Naive thymus-derived CD4-positive, alpha-beta T cell (primary cell): Measurements from ENCODE around the gene DNAAF8. TPM values are rescaled to one million over a fixed set of nuclear protein-coding genes. Genes with fewer than 3 reads are reported as not detected.

Experiments
- ATAC-seq: fragments of 150-1000 bp; cut with Tn5 transposase; 2 replicates; pipeline ENCODE4 v1.10.0; 2021; ENCODE audit warnings: mild to moderate bottlenecking, moderate library complexity
- CTCF ChIA-PET: fragments of 350-600 bp; sonication (Branson Sonifier 250); formaldehyde crosslinking; loops from one replicate; lab custom pipeline; 2021; ENCODE audit warnings: antibody characterized with exemption; lab: Charles Lee
- POLR2A ChIA-PET: fragments of 350-600 bp; sonication (Branson Sonifier 250); formaldehyde crosslinking; loops from one replicate; lab custom pipeline; 2021; ENCODE audit warnings: antibody characterized with exemption, inconsistent platforms; lab: Charles Lee
- DNase-seq, 9 donors: peaks; one replicate each; pipeline versions ENCODE4 v3.0.0 to v3.0.0-alpha.2; 2020 to 2022; ENCODE audit warnings: mixed read lengths in 1 of 9
- H3K27ac ChIP-seq: one replicate; pipeline ENCODE4 v1.7.0; 2013; ENCODE audit warnings: mild to moderate bottlenecking, low read depth, low read length, moderate library complexity
- H3K27me3 ChIP-seq, 2 donors: one replicate each; pipeline ENCODE4 v1.7.0; 2013; ENCODE audit warnings: low read length in 2 of 2, mild to moderate bottlenecking in 2 of 2, moderate library complexity in 2 of 2; ENCODE audit not compliant: control insufficient read depth in 2 of 2, insufficient read depth in 2 of 2
- H3K36me3 ChIP-seq, 3 experiments: 1 replicate in 2 of 3; 2 replicates in 1 of 3; pipeline ENCODE4 v1.7.0; 2013; ENCODE audit warnings: low read length in 3 of 3, mild to moderate bottlenecking in 3 of 3, moderate library complexity in 1 of 3; ENCODE audit not compliant: insufficient read depth in 3 of 3, control insufficient read depth in 2 of 3
- H3K4me1 ChIP-seq, 2 donors: one replicate each; pipeline ENCODE4 v1.7.0; 2013; ENCODE audit warnings: low read length in 2 of 2, mild to moderate bottlenecking in 2 of 2, moderate library complexity in 1 of 2; ENCODE audit not compliant: control insufficient read depth in 2 of 2, insufficient read depth in 2 of 2
- H3K4me3 ChIP-seq: 2 replicates; pipeline ENCODE4 v1.7.0; 2013; ENCODE audit warnings: mild to moderate bottlenecking, low read length
- H3K9me3 ChIP-seq, 3 experiments: 1 replicate in 2 of 3; 2 replicates in 1 of 3; pipeline ENCODE4 v1.7.0; 2013; ENCODE audit warnings: low read length in 3 of 3; ENCODE audit not compliant: control insufficient read depth in 2 of 3
- H3K27ac Mint-ChIP-seq, 9 donors: one replicate each; pipeline ENCODE4 v1.8.0; 2020 to 2022; ENCODE audit warnings: mixed read lengths in 9 of 9, mild to moderate bottlenecking in 8 of 9, moderate library complexity in 5 of 9, inconsistent platforms in 2 of 9
- H3K27me3 Mint-ChIP-seq, 5 donors: one replicate each; pipeline ENCODE4 v1.8.0; 2021 to 2022; ENCODE audit warnings: mixed read lengths in 5 of 5, mild to moderate bottlenecking in 1 of 5
- H3K36me3 Mint-ChIP-seq, 5 donors: one replicate each; pipeline ENCODE4 v1.8.0; 2020 to 2022; ENCODE audit warnings: mixed read lengths in 5 of 5, mild to moderate bottlenecking in 3 of 5, inconsistent platforms in 1 of 5
- H3K4me1 Mint-ChIP-seq, 7 donors: one replicate each; pipeline ENCODE4 v1.8.0; 2020 to 2022; ENCODE audit warnings: mixed read lengths in 7 of 7, mild to moderate bottlenecking in 3 of 7, inconsistent platforms in 1 of 7
- H3K4me3 Mint-ChIP-seq, 10 donors: one replicate each; pipeline ENCODE4 v1.8.0; 2020 to 2022; ENCODE audit warnings: mild to moderate bottlenecking in 10 of 10, mixed read lengths in 10 of 10, moderate library complexity in 6 of 10, inconsistent platforms in 2 of 10
- H3K9me3 Mint-ChIP-seq, 11 donors: one replicate each; pipeline ENCODE4 v1.8.0; 2020 to 2022; ENCODE audit warnings: mixed read lengths in 11 of 11, mild to moderate bottlenecking in 4 of 11, inconsistent platforms in 1 of 11, moderate library complexity in 1 of 11
- intact Hi-C, 2 donors: fragments of 100-400 bp; cut with micrococcal nuclease; formaldehyde crosslinking; loops; one replicate each; pipeline ENCODE4 v1.15.1; 2023
- polyA plus RNA-seq, 2 donors: library from polyadenylated mRNA; unstranded; fragments of 300-500 nt; fragmentation: Illumina TruSeq; gene quantifications; one replicate each; pipeline ENCODE4 v1.2.3, GENCODE V29; 2021
- total RNA-seq, 6 experiments: library from RNA in 5 of 6; stranded (reverse) in 5 of 6; gene quantifications; 1 replicate in 5 of 6; 2 replicates in 1 of 6; pipeline ENCODE4 v1.2.3 and lab custom pipeline; 2021 to 2026

The DNAAF8 gene
- total and polyA plus RNA-seq, 7 experiments from 2014 or later: 0.11 to 0.57 (median 0.29) TPM; not detected in 1

GRCh38 chr16:4749700-4750257 lies 15.4 kb downstream of the DNAAF8 start:
- Mint-ChIP-seq H3K36me3 (peaks cover 0 to 9% (median 0%) of the 10 kb centered on the region in 5 donors), H3K27ac (peak overlapping the region in 1 of 9 donors; percentile 84), H3K27me3 (no peaks in the 10 kb centered on the region), H3K4me1 (peaks cover 5 to 36% (median 18%) of the 10 kb centered on the region in 7 donors), H3K9me3 (no peaks in the 10 kb centered on the region), H3K4me3 (no peak overlapping the region)
- no peak for ATAC-seq
- Histone ChIP-seq H3K4me3 (no peak overlapping the region), H3K4me1 (peaks cover 0 to 15% of the 10 kb centered on the region in 2 donors), H3K27me3 (no peaks in the 10 kb centered on the region), H3K9me3 (no peaks in the 10 kb centered on the region), H3K27ac (no peak overlapping the region), H3K36me3 (peaks cover 0 to 38% (median 2%) of the 10 kb centered on the region in 3 experiments)
- POLR2A ChIA-PET: interaction anchor here (0.6 kb wide), 1 partner anchor 16 kb away, joined by 3 read pairs; the partner anchor contains the start of gene ANKS3
- DNase-seq: no peak
- intact Hi-C loops: no loop called here
- CTCF ChIA-PET: no interaction called here

- POLR2A ChIA-PET: no interaction called here
- intact Hi-C loops: no loop called here
Measured at GRCh38 chr16:4750896-4751295, 16.6 kb downstream of the DNAAF8 start.

GRCh38 chr16:4752351-4753100 lies 18.2 kb downstream of the DNAAF8 start:
- Histone ChIP-seq H3K36me3 (peaks cover 0 to 61% (median 2%) of the 10 kb centered on the region in 3 experiments), H3K27ac (no peak overlapping the region), H3K9me3 (no peaks in the 10 kb centered on the region), H3K4me3 (no peak overlapping the region), H3K27me3 (no peaks in the 10 kb centered on the region), H3K4me1 (peaks cover 0 to 10% of the 10 kb centered on the region in 2 donors)
- ChIA-PET POLR2A (no interaction called here), CTCF (no interaction called here)
- Mint-ChIP-seq H3K36me3 (peaks cover 4 to 25% (median 11%) of the 10 kb centered on the region in 5 donors), H3K27me3 (no peaks in the 10 kb centered on the region), H3K9me3 (peaks cover 0 to 5% (median 0%) of the 10 kb centered on the region in 11 donors), H3K4me1 (peaks cover 8 to 19% (median 11%) of the 10 kb centered on the region in 7 donors), H3K4me3 (no peak overlapping the region), H3K27ac (no peak overlapping the region)
- DNase-seq: no peak
- intact Hi-C loops: no loop called here
- ATAC-seq: no peak

More at GRCh38 chr16:4750896-4751295, 16.6 kb downstream of the DNAAF8 start:
- Mint-ChIP-seq H3K4me3 (no peak overlapping the region), H3K4me1 (peaks cover 8 to 34% (median 18%) of the 10 kb centered on the region in 7 donors), H3K27ac (no peak overlapping the region), H3K27me3 (no peaks in the 10 kb centered on the region), H3K9me3 (peaks cover 0 to 4% (median 0%) of the 10 kb centered on the region in 11 donors), H3K36me3 (peaks cover 4 to 19% (median 6%) of the 10 kb centered on the region in 5 donors)
- H3K27ac ChIP-seq: no peak overlapping the region
- CTCF ChIA-PET: no interaction called here
- peaks cover 0 to 15% of the 10 kb centered on the region in 2 donors for H3K4me1 ChIP-seq
- no peak overlapping the region for H3K4me3 ChIP-seq
- DNase-seq (no peak), ATAC-seq (no peak)
- H3K36me3 ChIP-seq: peaks cover 0 to 49% (median 2%) of the 10 kb centered on the region in 3 experiments
- H3K9me3 ChIP-seq: no peaks in the 10 kb centered on the region
- H3K27me3 ChIP-seq: no peaks in the 10 kb centered on the region

GRCh38 chr16:4753227-4753626 lies 18.9 kb downstream of the DNAAF8 start:
- intact Hi-C loops: no loop called here
- ATAC-seq (no peak), DNase-seq (no peak)
- ChIA-PET CTCF (no interaction called here), POLR2A (no interaction called here)
- no peak overlapping the region for H3K27ac ChIP-seq
- peaks cover 0 to 5% of the 10 kb centered on the region in 2 donors for H3K4me1 ChIP-seq
- H3K36me3 ChIP-seq: peaks cover 0 to 66% (median 2%) of the 10 kb centered on the region in 3 experiments
- no peaks in the 10 kb centered on the region for H3K27me3 ChIP-seq
- H3K9me3 ChIP-seq: no peaks in the 10 kb centered on the region
- H3K9me3 Mint-ChIP-seq: peaks cover 0 to 5% (median 0%) of the 10 kb centered on the region in 11 donors
- no peak overlapping the region for H3K27ac Mint-ChIP-seq
- H3K27me3 Mint-ChIP-seq: no peaks in the 10 kb centered on the region
- peaks cover 2 to 12% (median 4%) of the 10 kb centered on the region in 7 donors for H3K4me1 Mint-ChIP-seq
- H3K4me3 ChIP-seq: no peak overlapping the region
- H3K4me3 Mint-ChIP-seq: no peak overlapping the region
- peaks cover 4 to 26% (median 11%) of the 10 kb centered on the region in 5 donors for H3K36me3 Mint-ChIP-seq

- POLR2A ChIA-PET: no interaction called here
- ATAC-seq: no peak
- no peak overlapping the region for H3K4me3 Mint-ChIP-seq
Measured at GRCh38 chr16:4754865-4755264, 20.5 kb downstream of the DNAAF8 start.

GRCh38 chr16:4755687-4756086 lies 21.4 kb downstream of the DNAAF8 start:
- H3K36me3 Mint-ChIP-seq: peaks cover 4 to 43% (median 22%) of the 10 kb centered on the region in 5 donors
- H3K27ac Mint-ChIP-seq: no peak overlapping the region
- Histone ChIP-seq H3K4me1 (no peaks in the 10 kb centered on the region), H3K27ac (no peak overlapping the region), H3K36me3 (peaks cover 0 to 89% (median 13%) of the 10 kb centered on the region in 3 experiments), H3K27me3 (no peaks in the 10 kb centered on the region), H3K9me3 (no peaks in the 10 kb centered on the region), H3K4me3 (no peak overlapping the region)
- peaks cover 0 to 5% (median 0%) of the 10 kb centered on the region in 11 donors for H3K9me3 Mint-ChIP-seq
- ChIA-PET CTCF (no interaction called here), POLR2A (interaction anchor here (1.1 kb wide), 1 partner anchor 13 kb away, joined by 3 read pairs; no protein-coding TSS in a partner anchor)
- no peak for DNase-seq
- intact Hi-C loops: no loop called here
- H3K4me1 Mint-ChIP-seq: peaks cover 0 to 6% (median 3%) of the 10 kb centered on the region in 7 donors
- no peak overlapping the region for H3K4me3 Mint-ChIP-seq
- no peak for ATAC-seq
- no peaks in the 10 kb centered on the region for H3K27me3 Mint-ChIP-seq

More at GRCh38 chr16:4754865-4755264, 20.5 kb downstream of the DNAAF8 start:
- H3K36me3 Mint-ChIP-seq: peaks cover 4 to 38% (median 19%) of the 10 kb centered on the region in 5 donors
- peaks cover 0 to 4% (median 2%) of the 10 kb centered on the region in 7 donors for H3K4me1 Mint-ChIP-seq
- Histone ChIP-seq H3K4me3 (no peak overlapping the region), H3K36me3 (peaks cover 0 to 82% (median 10%) of the 10 kb centered on the region in 3 experiments), H3K9me3 (no peaks in the 10 kb centered on the region), H3K27ac (no peak overlapping the region), H3K27me3 (no peaks in the 10 kb centered on the region), H3K4me1 (no peaks in the 10 kb centered on the region)
- H3K27ac Mint-ChIP-seq: no peak overlapping the region
- intact Hi-C loops: no loop called here
- no peak for DNase-seq
- CTCF ChIA-PET: no interaction called here
- peaks cover 0 to 5% (median 0%) of the 10 kb centered on the region in 11 donors for H3K9me3 Mint-ChIP-seq
- H3K27me3 Mint-ChIP-seq: no peaks in the 10 kb centered on the region
